Type B pancreatic cell (in vitro differentiated cells): ENCODE data around the gene CRTC1. TPM values are rescaled to one million over a fixed set of nuclear protein-coding genes. Genes with fewer than 3 reads are reported as not detected.

ENCODE experiments used
- DNase-seq: peaks from one replicate; pipeline ENCODE4 v3.0.0; 2021; ENCODE audit warnings: mixed read lengths; ENCODE audit not compliant: unreplicated experiment; ENCODE audit errors: extremely low spot score
- H3K27ac Mint-ChIP-seq: 2 replicates; pipeline ENCODE4 v1.8.0; 2021; ENCODE audit warnings: mild to moderate bottlenecking, mixed read lengths
- H3K27me3 Mint-ChIP-seq: 2 replicates; pipeline ENCODE4 v1.8.0; 2021; ENCODE audit warnings: mixed read lengths
- H3K36me3 Mint-ChIP-seq: 2 replicates; pipeline ENCODE4 v1.8.0; 2021; ENCODE audit warnings: mixed read lengths
- H3K4me1 Mint-ChIP-seq: one replicate; pipeline ENCODE4 v1.8.0; 2021; ENCODE audit warnings: mixed read lengths; ENCODE audit not compliant: unreplicated experiment
- H3K4me3 Mint-ChIP-seq: 2 replicates; pipeline ENCODE4 v1.8.0; 2021; ENCODE audit warnings: mild to moderate bottlenecking, mixed read lengths
- H3K9me3 Mint-ChIP-seq: 2 replicates; pipeline ENCODE4 v1.8.0; 2021; ENCODE audit warnings: mixed read lengths
- CTCF ChIP-seq: fragments of 200-600 bp; sonication (generic); conservative IDR thresholded peaks from 2 replicates; pipeline ENCODE4 v1.5.0; 2021; ENCODE audit warnings: antibody characterized with exemption, mild to moderate bottlenecking
- total RNA-seq: library from RNA; stranded (reverse); gene quantifications from 2 replicates; pipeline ENCODE4 v1.2.1, GENCODE V29; 2021; ENCODE audit warnings: low replicate concordance

The CRTC1 gene
- total RNA-seq, 1 donor from 2014 or later = 20.2 TPM

- TF ChIP-seq CTCF = no peak
- no peaks in the 10 kb centered on the region for H3K36me3 Mint-ChIP-seq
- H3K27me3 Mint-ChIP-seq = no peaks in the 10 kb centered on the region
- H3K4me1 Mint-ChIP-seq = peaks cover 25% of the 10 kb centered on the region
- no peak overlapping the region for H3K4me3 Mint-ChIP-seq
- no peak for DNase-seq
- no peak overlapping the region for H3K27ac Mint-ChIP-seq
- no peaks in the 10 kb centered on the region for H3K9me3 Mint-ChIP-seq
Measured at GRCh38 chr19:18660051-18660910, 23.2 kb upstream of the CRTC1 start.

GRCh38 chr19:18660939-18661670 lies 22.4 kb upstream of the CRTC1 start:
- no peak for TF ChIP-seq CTCF
- no peak for DNase-seq
- H3K4me3 Mint-ChIP-seq = no peak overlapping the region
- no peaks in the 10 kb centered on the region for H3K9me3 Mint-ChIP-seq
- H3K4me1 Mint-ChIP-seq = peaks cover 25% of the 10 kb centered on the region
- H3K36me3 Mint-ChIP-seq = no peaks in the 10 kb centered on the region
- H3K27ac Mint-ChIP-seq = no peak overlapping the region
- no peaks in the 10 kb centered on the region for H3K27me3 Mint-ChIP-seq

GRCh38 chr19:18662972-18663732 lies 20.3 kb upstream of the CRTC1 start:
- TF ChIP-seq CTCF = no peak
- H3K4me3 Mint-ChIP-seq = no peak overlapping the region
- H3K9me3 Mint-ChIP-seq = no peaks in the 10 kb centered on the region
- no peaks in the 10 kb centered on the region for H3K36me3 Mint-ChIP-seq
- no peaks in the 10 kb centered on the region for H3K27me3 Mint-ChIP-seq
- DNase-seq = no peak
- no peak overlapping the region for H3K27ac Mint-ChIP-seq
- H3K4me1 Mint-ChIP-seq = peaks cover 16% of the 10 kb centered on the region

GRCh38 chr19:18663940-18664530 lies 19.4 kb upstream of the CRTC1 start:
- no peaks in the 10 kb centered on the region for H3K36me3 Mint-ChIP-seq
- H3K27me3 Mint-ChIP-seq = no peaks in the 10 kb centered on the region
- no peak overlapping the region for H3K4me3 Mint-ChIP-seq
- no peak for DNase-seq
- H3K4me1 Mint-ChIP-seq = peaks cover 8% of the 10 kb centered on the region
- H3K27ac Mint-ChIP-seq = no peak overlapping the region
- no peaks in the 10 kb centered on the region for H3K9me3 Mint-ChIP-seq
- no peak for TF ChIP-seq CTCF

GRCh38 chr19:18665771-18666202 lies 17.7 kb upstream of the CRTC1 start:
- no peak for DNase-seq
- H3K4me1 Mint-ChIP-seq = peaks cover 9% of the 10 kb centered on the region
- H3K27ac Mint-ChIP-seq = no peak overlapping the region
- H3K27me3 Mint-ChIP-seq = no peaks in the 10 kb centered on the region
- TF ChIP-seq CTCF = no peak
- no peak overlapping the region for H3K4me3 Mint-ChIP-seq
- H3K36me3 Mint-ChIP-seq = peaks cover 7% of the 10 kb centered on the region
- no peaks in the 10 kb centered on the region for H3K9me3 Mint-ChIP-seq
